Vagina (tissue), 2 donors: ENCODE measurements around the gene TRDN. TPM values are rescaled to one million over a fixed set of nuclear protein-coding genes. Genes with fewer than 3 reads are reported as not detected.

Experiments used
- DNase-seq, 2 donors: peaks; one replicate each; pipeline ENCODE4 v3.0.0-alpha.2; 2017; ENCODE audit errors: extremely low spot score in 2 of 2
- H3K27ac ChIP-seq: fragments of 200-600 bp; sonication (generic); one replicate; pipeline ENCODE4 v1.5.1; 2019
- H3K27me3 ChIP-seq: fragments of 200-600 bp; sonication (generic); one replicate; pipeline ENCODE4 v1.5.1; 2019
- H3K36me3 ChIP-seq, 2 donors: fragments of 200-600 bp; sonication (generic); one replicate each; pipeline ENCODE4 v1.5.1; 2017 to 2019
- H3K4me1 ChIP-seq: fragments of 200-600 bp; sonication (generic); one replicate; pipeline ENCODE4 v1.5.1; 2019
- H3K4me3 ChIP-seq, 2 donors: fragments of 200-600 bp; sonication (generic); 1 replicate in 1 of 2; 2 replicates in 1 of 2; pipeline ENCODE4 v1.5.1; 2016 to 2019
- H3K9me3 ChIP-seq: fragments of 200-600 bp; sonication (generic); one replicate; pipeline ENCODE4 v1.5.1; 2019
- CTCF ChIP-seq, 3 experiments: fragments of 450-650 bp in 2 of 3; fragments of 200-600 bp in 1 of 3; sonication (generic) in 1 of 3; IDR thresholded peaks; one replicate each; pipeline ENCODE4 v1.5.1; 2017 to 2019; ENCODE audit warnings: antibody characterized with exemption in 3 of 3, mild to moderate bottlenecking in 2 of 3, moderate library complexity in 2 of 3
- POLR2A ChIP-seq, 2 donors: fragments of 450-650 bp; IDR thresholded peaks; one replicate each; pipeline ENCODE4 v1.6.1; 2017; ENCODE audit warnings: antibody characterized with exemption in 2 of 2, mild to moderate bottlenecking in 2 of 2, moderate library complexity in 2 of 2
- POLR2AphosphoS5 ChIP-seq, 2 donors: sonication (generic); formaldehyde crosslinking; IDR thresholded peaks; one replicate each; pipeline ENCODE4 v1.9.0; 2017; ENCODE audit warnings: antibody characterized with exemption in 2 of 2, mild to moderate bottlenecking in 2 of 2, low read depth in 1 of 2; ENCODE audit not compliant: insufficient read depth in 1 of 2
- intact Hi-C: fragments of 100-400 bp; cut with DNase I; formaldehyde crosslinking; loops from one replicate; pipeline ENCODE4 v1.15.1; 2023
- total RNA-seq: library from RNA; depleted of rRNA; stranded (reverse); fragments of >200 nt; gene quantifications from one replicate; pipeline ENCODE4 v1.2.3, GENCODE V29; 2016

TRDN gene
- total RNA-seq = not detected

GRCh38 chr6:123636782-123637181 is at the start of gene TRDN:
TSS of gene TRDN (minus strand) at chr6:123636950. CDS start at chr6:123636775, 175 bp downstream.
- intact Hi-C loops = no loop called here
- TF ChIP-seq POLR2A (IDR thresholded peaks at IDR 0.05) (no peak), POLR2AphosphoS5 (IDR thresholded peaks at IDR 0.05; ENCODE audit: insufficient read depth in 1 of 2, low read depth in 1 of 2) (no peak), CTCF (IDR thresholded peaks at IDR 0.05) (no peak)
- Histone ChIP-seq H3K4me3 (no peak within 1 kb of the TSS), H3K9me3 (no peaks in the 10 kb centered on the region), H3K36me3 (no peaks in the 10 kb centered on the region), H3K4me1 (no peaks in the 10 kb centered on the region), H3K27me3 (no peaks in the 10 kb centered on the region), H3K27ac (no peak within 1 kb of the TSS)
- DNase-seq = no peak

DNA sequence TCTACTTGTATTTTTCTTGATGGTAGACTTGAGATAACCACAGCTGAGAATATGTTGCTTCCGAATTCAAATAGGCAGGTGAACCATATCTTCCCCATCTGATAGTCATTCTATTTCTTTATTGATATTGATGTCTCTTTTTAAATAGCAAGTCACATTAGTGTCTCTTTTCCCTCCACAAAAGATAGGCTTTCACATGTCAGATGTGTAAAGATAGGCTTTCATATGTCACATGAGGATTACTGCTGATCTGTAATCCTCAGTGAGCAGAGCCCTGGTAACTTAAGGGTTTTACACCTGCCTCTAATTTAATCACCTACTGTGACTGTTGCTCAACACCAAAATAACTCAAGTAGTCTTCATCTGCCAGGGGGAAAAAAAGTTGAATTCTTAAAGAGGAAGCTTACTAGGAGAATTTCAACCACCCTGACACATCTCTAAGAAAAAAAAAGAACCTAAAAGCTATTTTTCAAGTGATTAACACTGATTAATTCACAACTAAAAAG is 45.3 kb upstream of the TRDN start:
- no peak for DNase-seq
- no peaks in the 10 kb centered on the region for H3K9me3 ChIP-seq
- no peak overlapping the region for H3K4me3 ChIP-seq
- no peaks in the 10 kb centered on the region for H3K27me3 ChIP-seq
- no peaks in the 10 kb centered on the region for H3K36me3 ChIP-seq
- intact Hi-C loops = no loop called here
- TF ChIP-seq POLR2AphosphoS5 (IDR thresholded peaks at IDR 0.05; ENCODE audit: insufficient read depth in 1 of 2, low read depth in 1 of 2) = no peak
- TF ChIP-seq POLR2A (IDR thresholded peaks at IDR 0.05) = no peak
- TF ChIP-seq CTCF (IDR thresholded peaks at IDR 0.05) = no peak
- no peak overlapping the region for H3K27ac ChIP-seq
- no peaks in the 10 kb centered on the region for H3K4me1 ChIP-seq

DNA sequence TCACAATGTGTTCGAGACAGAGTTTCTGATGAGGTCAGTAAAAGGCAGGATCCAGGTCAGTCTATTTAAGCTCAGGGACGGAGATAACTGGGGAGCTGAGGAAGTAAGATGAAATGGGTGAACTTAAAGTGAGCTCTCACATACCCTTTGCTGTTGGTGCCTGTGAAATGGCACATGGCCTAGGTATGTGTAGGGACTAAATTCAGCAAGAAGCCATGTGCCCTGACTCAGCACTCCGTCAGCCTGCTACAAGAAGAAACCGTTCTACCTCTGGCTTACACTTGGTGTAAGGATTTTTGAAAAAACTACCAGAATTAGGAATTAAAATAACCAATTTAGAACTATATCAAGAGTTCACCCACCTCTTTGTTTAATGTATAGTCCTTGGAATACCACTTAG is 41.1 kb upstream of the TRDN start:
- H3K36me3 ChIP-seq = no peaks in the 10 kb centered on the region
- intact Hi-C loops = no loop called here
- no peak overlapping the region for H3K4me3 ChIP-seq
- H3K9me3 ChIP-seq = no peaks in the 10 kb centered on the region
- H3K27me3 ChIP-seq = no peaks in the 10 kb centered on the region
- H3K4me1 ChIP-seq = no peaks in the 10 kb centered on the region
- DNase-seq = no peak
- TF ChIP-seq POLR2A (IDR thresholded peaks at IDR 0.05) (no peak), POLR2AphosphoS5 (IDR thresholded peaks at IDR 0.05; ENCODE audit: insufficient read depth in 1 of 2, low read depth in 1 of 2) (no peak), CTCF (IDR thresholded peaks at IDR 0.05) (no peak)
- H3K27ac ChIP-seq = no peak overlapping the region

- intact Hi-C loops = no loop called here
- DNase-seq = no peak
- H3K27me3 ChIP-seq = no peaks in the 10 kb centered on the region
- H3K36me3 ChIP-seq = no peaks in the 10 kb centered on the region
- no peak overlapping the region for H3K4me3 ChIP-seq
- no peak for TF ChIP-seq POLR2A (IDR thresholded peaks at IDR 0.05)
- no peak for TF ChIP-seq CTCF (IDR thresholded peaks at IDR 0.05)
- TF ChIP-seq POLR2AphosphoS5 (IDR thresholded peaks at IDR 0.05; ENCODE audit: insufficient read depth in 1 of 2, low read depth in 1 of 2) = no peak
- H3K9me3 ChIP-seq = no peaks in the 10 kb centered on the region
- H3K4me1 ChIP-seq = no peaks in the 10 kb centered on the region
- no peak overlapping the region for H3K27ac ChIP-seq
Measured at GRCh38 chr6:123676793-123677192, 40.0 kb upstream of the TRDN start.

DNA sequence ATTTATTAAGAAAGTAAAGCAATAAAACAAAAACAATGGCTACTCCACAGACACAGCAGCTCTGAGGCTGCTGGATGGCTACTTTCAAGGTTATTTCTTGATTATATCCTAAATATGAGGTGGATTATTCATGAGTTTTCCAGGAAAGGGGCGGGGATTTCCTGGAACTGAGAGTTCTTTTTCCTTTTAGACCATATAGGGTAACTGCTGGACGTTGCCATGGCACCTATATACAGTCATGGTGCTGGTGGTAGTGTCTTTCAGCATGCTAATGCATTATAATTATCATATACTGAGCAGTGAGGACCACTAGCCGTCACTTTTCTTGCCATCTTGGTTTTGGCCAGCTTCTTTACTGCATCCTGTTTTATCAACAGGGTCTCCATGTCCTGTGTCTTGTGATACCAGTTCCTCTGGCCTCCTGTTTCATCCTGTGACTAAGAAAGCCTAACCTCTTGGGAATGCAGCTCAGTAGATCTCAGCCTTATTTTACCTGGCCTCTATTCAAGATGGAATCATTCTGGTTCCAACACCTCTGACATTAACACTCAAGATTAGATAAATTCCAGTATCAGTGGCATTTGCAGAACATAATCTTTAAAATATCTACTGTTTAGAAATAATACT is 32.3 kb upstream of the TRDN start:
- Histone ChIP-seq H3K4me1 (no peaks in the 10 kb centered on the region), H3K36me3 (no peaks in the 10 kb centered on the region), H3K9me3 (no peaks in the 10 kb centered on the region), H3K4me3 (no peak overlapping the region), H3K27ac (no peak overlapping the region), H3K27me3 (no peaks in the 10 kb centered on the region)
- intact Hi-C loops = no loop called here
- TF ChIP-seq POLR2A (IDR thresholded peaks at IDR 0.05) (no peak), CTCF (IDR thresholded peaks at IDR 0.05) (no peak), POLR2AphosphoS5 (IDR thresholded peaks at IDR 0.05; ENCODE audit: insufficient read depth in 1 of 2, low read depth in 1 of 2) (no peak)
- DNase-seq = no peak
